SK-N-SH (cell line): ENCODE measurements around the gene PTCD1. TPM values are rescaled to one million over a fixed set of nuclear protein-coding genes. Genes with fewer than 3 reads are reported as not detected.
A peak's percentile ranks its signal among the peaks of the same experiment; 100 is the strongest.

Source experiments
- CTCF ChIA-PET: fragments of 300-600, 350-600 bp; formaldehyde crosslinking; extraction: SDS; loops from one replicate; lab custom pipeline; 2021; lab: Yijun Ruan, JAX
- POLR2A ChIA-PET: fragments of 350-600 bp; sonication (Branson Sonifier 250); formaldehyde crosslinking; extraction: SDS; loops from one replicate; lab custom pipeline; 2020; ENCODE audit warnings: antibody characterized with exemption, inconsistent platforms; lab: Yijun Ruan, JAX
- DNase-seq: peaks from one replicate; pipeline ENCODE4 v3.0.0; 2012
- H2AFZ ChIP-seq: fragments of 200-600 bp; sonication (generic); 2 replicates; pipeline ENCODE4 v1.8.1; 2016; ENCODE audit warnings: antibody characterized with exemption, mild to moderate bottlenecking, low read depth
- H3F3A ChIP-seq: fragments of 200-600 bp; sonication (generic); replicated peaks from 2 replicates; pipeline ENCODE3; 2016; ENCODE audit warnings: antibody characterized with exemption, mild to moderate bottlenecking; ENCODE audit not compliant: insufficient read depth
- H3K27ac ChIP-seq, 2 experiments: fragments of 200-500 bp in 1 of 2; fragments of 200-600 bp in 1 of 2; sonication (Bioruptor generic) in 1 of 2; sonication (generic), shearing (Covaris generic) in 1 of 2; 2 replicates each; pipeline versions ENCODE4 v1.5.1 to v1.6.1; 2014 to 2016; ENCODE audit warnings: low read depth in 2 of 2, inconsistent platforms in 1 of 2, low read length in 1 of 2, mild to moderate bottlenecking in 1 of 2, mixed read lengths in 1 of 2
- H3K27me3 ChIP-seq: fragments of 200-600 bp; sonication (generic), shearing (Covaris generic); 2 replicates; pipeline ENCODE4 v1.6.1; 2016; ENCODE audit warnings: mixed run types; ENCODE audit not compliant: insufficient read depth
- H3K36me3 ChIP-seq, 2 experiments: fragments of 200-500 bp in 1 of 2; fragments of 200-600 bp in 1 of 2; sonication (Bioruptor generic) in 1 of 2; sonication (generic) in 1 of 2; replicated peaks in 1 of 2; 2 replicates each; pipeline versions ENCODE3 to v1.5.1; 2014 to 2016; ENCODE audit warnings: low read length in 1 of 2, mild to moderate bottlenecking in 1 of 2; ENCODE audit not compliant: insufficient read depth in 2 of 2, control insufficient read depth in 1 of 2
- H3K4me1 ChIP-seq, 2 experiments: fragments of 200-500 bp in 1 of 2; fragments of 200-600 bp in 1 of 2; sonication (Bioruptor generic) in 1 of 2; sonication (generic), shearing (Covaris generic) in 1 of 2; 2 replicates each; pipeline versions ENCODE4 v1.5.1 to v1.6.1; 2014 to 2016; ENCODE audit warnings: low read depth in 1 of 2, low read length in 1 of 2, mixed run types in 1 of 2; ENCODE audit not compliant: insufficient read depth in 2 of 2, control insufficient read depth in 1 of 2
- H3K4me2 ChIP-seq: fragments of 200-600 bp; sonication (generic), shearing (Covaris generic); 2 replicates; pipeline ENCODE4 v1.6.1; 2017; ENCODE audit warnings: mixed run types
- H3K4me3 ChIP-seq, 2 experiments: fragments of 200-500 bp in 1 of 2; fragments of 200-600 bp in 1 of 2; sonication (Bioruptor generic) in 1 of 2; sonication (generic), shearing (Covaris generic) in 1 of 2; 2 replicates each; pipeline versions ENCODE4 v1.5.1 to v1.8.1; 2014 to 2016; ENCODE audit warnings: low read depth in 2 of 2, inconsistent platforms in 1 of 2, low read length in 1 of 2, mild to moderate bottlenecking in 1 of 2, mixed read lengths in 1 of 2, moderate library complexity in 1 of 2
- H3K79me2 ChIP-seq: fragments of 200-600 bp; sonication (generic); 2 replicates; pipeline ENCODE4 v1.8.1; 2017; ENCODE audit warnings: mild to moderate bottlenecking; ENCODE audit not compliant: insufficient read depth
- H3K9ac ChIP-seq: fragments of 200-600 bp; sonication (generic); 2 replicates; pipeline ENCODE4 v1.6.1; 2017; ENCODE audit warnings: mixed run types
- H3K9me2 ChIP-seq: fragments of 200-600 bp; sonication (generic); 2 replicates; pipeline ENCODE4 v1.6.1; 2017; ENCODE audit warnings: mixed run types
- H3K9me3 ChIP-seq: fragments of 200-600 bp; sonication (generic); 2 replicates; pipeline ENCODE4 v1.6.1; 2017; ENCODE audit warnings: mixed run types, mild to moderate bottlenecking, moderate library complexity
- H4K20me1 ChIP-seq: fragments of 200-600 bp; sonication (generic); 2 replicates; pipeline ENCODE4 v1.6.1; 2017; ENCODE audit warnings: mild to moderate bottlenecking, mixed run types; ENCODE audit not compliant: insufficient read depth
- ELF1 ChIP-seq: IDR thresholded peaks from 2 replicates; pipeline ENCODE4 v1.4.0; 2012
- EP300 ChIP-seq, 2 experiments: IDR thresholded peaks; 2 replicates each; pipeline versions ENCODE4 v1.4.0 to v1.6.1; 2012; ENCODE audit warnings: borderline replicate concordance in 1 of 2, low read depth in 1 of 2, low read length in 1 of 2
- EZH2phosphoT487 ChIP-seq: fragments of 200-600 bp; sonication (generic); IDR thresholded peaks from 2 replicates; pipeline ENCODE4 v1.6.1; 2017; ENCODE audit warnings: low read depth, mixed run types, mild to moderate bottlenecking, antibody characterized with exemption, moderate library complexity, borderline replicate concordance
- FOXM1 ChIP-seq: IDR thresholded peaks from 2 replicates; pipeline ENCODE4 v1.4.0; 2012; ENCODE audit warnings: low read depth, mild to moderate bottlenecking
- JUND ChIP-seq: IDR thresholded peaks from 2 replicates; pipeline ENCODE4 v1.4.0; 2012
- MEF2A ChIP-seq: IDR thresholded peaks from 2 replicates; pipeline ENCODE4 v1.4.0; 2012; ENCODE audit warnings: low read depth, borderline replicate concordance
- NFIC ChIP-seq: IDR thresholded peaks from 2 replicates; pipeline ENCODE4 v1.4.0; 2012; ENCODE audit warnings: borderline replicate concordance
- NRF1 ChIP-seq: IDR thresholded peaks from 2 replicates; pipeline ENCODE4 v1.6.1; 2012; ENCODE audit warnings: low read depth, mild to moderate bottlenecking, low read length
- POLR2AphosphoS5 ChIP-seq: IDR thresholded peaks from 2 replicates; pipeline ENCODE4 v1.6.1; 2012; ENCODE audit warnings: low read depth, low read length
- RAD21 ChIP-seq: IDR thresholded peaks from 2 replicates; pipeline ENCODE4 v1.6.1; 2012; ENCODE audit warnings: mild to moderate bottlenecking, low read length
- RCOR1 ChIP-seq: fragments of 150-350 bp; IDR thresholded peaks from 2 replicates; pipeline ENCODE4 v1.6.1; 2017; ENCODE audit warnings: antibody characterized with exemption, low read length
- RFX5 ChIP-seq: IDR thresholded peaks from 2 replicates; pipeline ENCODE4 v1.6.1; 2012; ENCODE audit warnings: mild to moderate bottlenecking, improper control_type of control experiment, low read length
- SIN3A ChIP-seq: IDR thresholded peaks from 2 replicates; pipeline ENCODE4 v1.6.1; 2012; ENCODE audit warnings: low read depth, mild to moderate bottlenecking, low read length, moderate library complexity, borderline replicate concordance
- TAF1 ChIP-seq: IDR thresholded peaks from 2 replicates; pipeline ENCODE4 v1.6.1; 2012; ENCODE audit warnings: low read depth, mild to moderate bottlenecking, low read length, moderate library complexity, borderline replicate concordance
- TEAD4 ChIP-seq: IDR thresholded peaks from 2 replicates; pipeline ENCODE4 v1.4.0; 2012; ENCODE audit warnings: mild to moderate bottlenecking, borderline replicate concordance; ENCODE audit not compliant: insufficient read depth
- WGBS: methylation state at CpG from one replicate; pipeline ENCODE4 v1.1.6; 2017; ENCODE audit warnings: low lambda C conversion rate; 5-methylcytosine and 5-hydroxymethylcytosine counted together
- polyA plus RNA-seq, 3 experiments: library from polyadenylated mRNA; depleted of rRNA; stranded (reverse); fragments of >200 nt; gene quantifications; 2 replicates each; pipeline ENCODE4 v1.2.3, GENCODE V29; 2012
- TF ChIP-seq, protein P1 (sequence below): IDR thresholded peaks from 2 replicates; pipeline ENCODE4; 2012
- TF ChIP-seq, protein P2 (sequence below): IDR thresholded peaks from 2 replicates; pipeline ENCODE4 v1.4.0; 2012; ENCODE audit warnings: low read depth, borderline replicate concordance
- TF ChIP-seq, protein P3 (sequence below): IDR thresholded peaks from 2 replicates; pipeline ENCODE4 v1.4.0; 2012; ENCODE audit warnings: low read depth
- TF ChIP-seq, protein P4 (sequence below): fragments of 200-600 bp; sonication (generic); IDR thresholded peaks from 2 replicates; pipeline ENCODE4 v1.6.1; 2017; ENCODE audit warnings: antibody characterized with exemption, mild to moderate bottlenecking, moderate library complexity

The PTCD1 gene
- polyA plus RNA-seq, 1 of the 3 experiments (the other 2 are of a cell fraction): 8.2 TPM

DNA sequence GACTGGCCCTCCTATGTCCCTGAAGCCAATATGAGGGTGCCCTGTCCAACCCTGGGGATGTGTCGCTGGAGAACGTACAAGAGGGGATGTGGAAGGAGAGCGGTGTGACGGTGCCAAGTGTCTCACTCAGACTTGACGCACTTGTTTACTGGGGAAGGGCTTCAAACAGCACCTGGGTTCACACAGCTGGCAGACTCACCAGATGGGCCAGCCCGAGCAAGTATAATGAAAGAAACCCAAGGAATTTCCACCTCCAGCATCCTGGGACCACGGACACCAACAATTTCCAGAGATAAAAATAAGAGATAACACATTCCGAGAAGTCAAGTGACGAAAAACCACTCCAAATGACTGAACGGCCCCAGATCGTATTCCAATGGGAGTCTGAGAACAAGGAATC is 22.1 kb upstream of the PTCD1 start:
- Histone ChIP-seq H3F3A (peaks cover 33% of the 10 kb centered on the region), H3K27me3 (no peaks in the 10 kb centered on the region), H3K27ac (no peak overlapping the region), H2AFZ (no peak overlapping the region), H3K9me3 (no peaks in the 10 kb centered on the region), H3K9ac (no peak overlapping the region), H3K4me1 (peaks cover 4 to 8% of the 10 kb centered on the region in 2 experiments; a peak in 2 of 4 replicates), H3K79me2 (peaks cover 96% of the 10 kb centered on the region), H3K9me2 (no peaks in the 10 kb centered on the region), H4K20me1 (peaks cover 53% of the 10 kb centered on the region), H3K36me3 (peaks cover 46 to 62% of the 10 kb centered on the region in 2 experiments), H3K4me3 (no peak overlapping the region), H3K4me2 (no peak overlapping the region)
- CTCF ChIA-PET: interaction anchor here (0.9 to 1.2 kb wide), 3 partner anchors 11 to 155 kb away, joined by 3 read pairs; no protein-coding TSS in a partner anchor
- POLR2A ChIA-PET: no interaction called here
- DNase-seq: no peak
- TF ChIP-seq MEF2A (no peak), NRF1 (no peak), SIN3A (no peak), EZH2phosphoT487 (no peak)
- TF ChIP-seq, protein P1, sequence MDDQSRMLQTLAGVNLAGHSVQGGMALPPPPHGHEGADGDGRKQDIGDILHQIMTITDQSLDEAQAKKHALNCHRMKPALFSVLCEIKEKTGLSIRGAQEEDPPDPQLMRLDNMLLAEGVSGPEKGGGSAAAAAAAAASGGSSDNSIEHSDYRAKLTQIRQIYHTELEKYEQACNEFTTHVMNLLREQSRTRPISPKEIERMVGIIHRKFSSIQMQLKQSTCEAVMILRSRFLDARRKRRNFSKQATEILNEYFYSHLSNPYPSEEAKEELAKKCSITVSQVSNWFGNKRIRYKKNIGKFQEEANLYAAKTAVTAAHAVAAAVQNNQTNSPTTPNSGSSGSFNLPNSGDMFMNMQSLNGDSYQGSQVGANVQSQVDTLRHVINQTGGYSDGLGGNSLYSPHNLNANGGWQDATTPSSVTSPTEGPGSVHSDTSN: no peak
- TF ChIP-seq, protein P2, sequence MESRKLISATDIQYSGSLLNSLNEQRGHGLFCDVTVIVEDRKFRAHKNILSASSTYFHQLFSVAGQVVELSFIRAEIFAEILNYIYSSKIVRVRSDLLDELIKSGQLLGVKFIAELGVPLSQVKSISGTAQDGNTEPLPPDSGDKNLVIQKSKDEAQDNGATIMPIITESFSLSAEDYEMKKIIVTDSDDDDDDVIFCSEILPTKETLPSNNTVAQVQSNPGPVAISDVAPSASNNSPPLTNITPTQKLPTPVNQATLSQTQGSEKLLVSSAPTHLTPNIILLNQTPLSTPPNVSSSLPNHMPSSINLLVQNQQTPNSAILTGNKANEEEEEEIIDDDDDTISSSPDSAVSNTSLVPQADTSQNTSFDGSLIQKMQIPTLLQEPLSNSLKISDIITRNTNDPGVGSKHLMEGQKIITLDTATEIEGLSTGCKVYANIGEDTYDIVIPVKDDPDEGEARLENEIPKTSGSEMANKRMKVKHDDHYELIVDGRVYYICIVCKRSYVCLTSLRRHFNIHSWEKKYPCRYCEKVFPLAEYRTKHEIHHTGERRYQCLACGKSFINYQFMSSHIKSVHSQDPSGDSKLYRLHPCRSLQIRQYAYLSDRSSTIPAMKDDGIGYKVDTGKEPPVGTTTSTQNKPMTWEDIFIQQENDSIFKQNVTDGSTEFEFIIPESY: no peak
- 91% methylated on average over 11 of the region's 11 CpGs for WGBS

DNA sequence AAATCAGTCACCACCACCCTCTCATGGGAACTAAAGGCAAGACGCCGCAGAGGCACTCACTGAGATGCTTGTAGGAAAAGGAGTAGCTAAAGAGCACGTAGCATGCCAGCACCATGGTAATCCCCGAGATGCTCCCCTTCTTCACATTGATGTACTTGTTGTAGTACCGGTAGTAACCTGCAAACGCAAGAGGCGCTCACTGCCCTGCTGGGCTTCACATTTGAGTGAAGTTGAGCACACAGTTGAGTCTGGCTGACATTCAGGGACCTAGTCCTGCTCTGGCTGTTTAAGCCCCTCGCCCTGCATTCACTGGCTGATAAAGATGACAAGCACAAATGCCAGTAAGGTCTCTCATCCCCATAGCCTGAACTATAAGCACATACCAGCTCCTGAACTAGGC is 20.5 kb upstream of the PTCD1 start:
- Histone ChIP-seq H3K9me2 (no peaks in the 10 kb centered on the region), H3K27ac (no peak overlapping the region), H3K4me2 (no peak overlapping the region), H3K36me3 (peaks cover 46 to 75% of the 10 kb centered on the region in 2 experiments)
- CTCF ChIA-PET: interaction anchor here (1.3 kb wide), 1 partner anchor 9 kb away, joined by 6 read pairs; no protein-coding TSS in a partner anchor
- TF ChIP-seq, protein P3, sequence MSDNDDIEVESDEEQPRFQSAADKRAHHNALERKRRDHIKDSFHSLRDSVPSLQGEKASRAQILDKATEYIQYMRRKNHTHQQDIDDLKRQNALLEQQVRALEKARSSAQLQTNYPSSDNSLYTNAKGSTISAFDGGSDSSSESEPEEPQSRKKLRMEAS: no peak
- no peak for TF ChIP-seq EZH2phosphoT487
- no peak for TF ChIP-seq RCOR1
- TF ChIP-seq TEAD4: no peak
- TF ChIP-seq RFX5: no peak
- no peak for TF ChIP-seq JUND
- TF ChIP-seq FOXM1: no peak
- TF ChIP-seq, protein P2: no peak
- TF ChIP-seq RAD21: peak; percentile 31
- TF ChIP-seq, protein P1: no peak
- no peak for TF ChIP-seq EP300 (IDR thresholded peaks at IDR 0.05; ENCODE audit: borderline replicate concordance in 1 of 2, low read depth in 1 of 2, low read length in 1 of 2)
- TF ChIP-seq, protein P4, sequence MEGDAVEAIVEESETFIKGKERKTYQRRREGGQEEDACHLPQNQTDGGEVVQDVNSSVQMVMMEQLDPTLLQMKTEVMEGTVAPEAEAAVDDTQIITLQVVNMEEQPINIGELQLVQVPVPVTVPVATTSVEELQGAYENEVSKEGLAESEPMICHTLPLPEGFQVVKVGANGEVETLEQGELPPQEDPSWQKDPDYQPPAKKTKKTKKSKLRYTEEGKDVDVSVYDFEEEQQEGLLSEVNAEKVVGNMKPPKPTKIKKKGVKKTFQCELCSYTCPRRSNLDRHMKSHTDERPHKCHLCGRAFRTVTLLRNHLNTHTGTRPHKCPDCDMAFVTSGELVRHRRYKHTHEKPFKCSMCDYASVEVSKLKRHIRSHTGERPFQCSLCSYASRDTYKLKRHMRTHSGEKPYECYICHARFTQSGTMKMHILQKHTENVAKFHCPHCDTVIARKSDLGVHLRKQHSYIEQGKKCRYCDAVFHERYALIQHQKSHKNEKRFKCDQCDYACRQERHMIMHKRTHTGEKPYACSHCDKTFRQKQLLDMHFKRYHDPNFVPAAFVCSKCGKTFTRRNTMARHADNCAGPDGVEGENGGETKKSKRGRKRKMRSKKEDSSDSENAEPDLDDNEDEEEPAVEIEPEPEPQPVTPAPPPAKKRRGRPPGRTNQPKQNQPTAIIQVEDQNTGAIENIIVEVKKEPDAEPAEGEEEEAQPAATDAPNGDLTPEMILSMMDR: peak; percentile 54
- no peak for TF ChIP-seq TAF1
- TF ChIP-seq NFIC: no peak
- TF ChIP-seq ELF1: no peak
- no peak for TF ChIP-seq POLR2AphosphoS5
- TF ChIP-seq, all 33 proteins: peak for 2
- peaks cover 81% of the 10 kb centered on the region for H3K79me2 ChIP-seq
- H3K27me3 ChIP-seq: no peaks in the 10 kb centered on the region
- peaks cover 34% of the 10 kb centered on the region for H3F3A ChIP-seq
- no peaks in the 10 kb centered on the region for H3K9me3 ChIP-seq
- H2AFZ ChIP-seq: no peak overlapping the region
- 92% methylated on average over 8 of the region's 8 CpGs for WGBS
- H3K4me1 ChIP-seq: peaks cover 0 to 2% of the 10 kb centered on the region in 2 experiments; a peak in 1 of 4 replicates
- POLR2A ChIA-PET: interaction anchor here (0.6 kb wide), 1 partner anchor 37 kb away, joined by 3 read pairs; no protein-coding TSS in a partner anchor
- DNase-seq: no peak
- no peak overlapping the region for H3K4me3 ChIP-seq
- peaks cover 56% of the 10 kb centered on the region for H4K20me1 ChIP-seq
- no peak overlapping the region for H3K9ac ChIP-seq
